Measurements from ENCODE around the gene SLC35E3.

DNA sequence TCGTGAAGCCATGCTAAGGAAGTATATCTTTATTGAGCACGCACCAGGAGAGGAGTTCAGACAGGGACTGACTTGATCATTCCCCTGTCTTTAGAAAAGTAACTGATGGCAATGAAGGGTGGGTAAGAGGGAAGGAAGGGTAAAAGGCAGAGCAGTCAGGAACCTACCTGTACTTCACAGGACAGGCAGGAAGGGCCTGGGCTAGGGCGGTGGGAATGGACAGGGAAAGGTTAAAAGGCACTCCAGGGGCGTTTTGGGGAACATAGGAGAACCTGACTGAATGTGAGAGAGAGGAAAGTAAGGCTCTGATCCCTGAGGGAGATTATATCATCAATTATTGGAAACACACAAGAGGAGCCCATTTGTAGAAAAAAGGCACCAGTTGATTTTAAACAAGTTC, 3.9 kb downstream of the SLC35E3 start:
- TF ChIP-seq, protein P1, sequence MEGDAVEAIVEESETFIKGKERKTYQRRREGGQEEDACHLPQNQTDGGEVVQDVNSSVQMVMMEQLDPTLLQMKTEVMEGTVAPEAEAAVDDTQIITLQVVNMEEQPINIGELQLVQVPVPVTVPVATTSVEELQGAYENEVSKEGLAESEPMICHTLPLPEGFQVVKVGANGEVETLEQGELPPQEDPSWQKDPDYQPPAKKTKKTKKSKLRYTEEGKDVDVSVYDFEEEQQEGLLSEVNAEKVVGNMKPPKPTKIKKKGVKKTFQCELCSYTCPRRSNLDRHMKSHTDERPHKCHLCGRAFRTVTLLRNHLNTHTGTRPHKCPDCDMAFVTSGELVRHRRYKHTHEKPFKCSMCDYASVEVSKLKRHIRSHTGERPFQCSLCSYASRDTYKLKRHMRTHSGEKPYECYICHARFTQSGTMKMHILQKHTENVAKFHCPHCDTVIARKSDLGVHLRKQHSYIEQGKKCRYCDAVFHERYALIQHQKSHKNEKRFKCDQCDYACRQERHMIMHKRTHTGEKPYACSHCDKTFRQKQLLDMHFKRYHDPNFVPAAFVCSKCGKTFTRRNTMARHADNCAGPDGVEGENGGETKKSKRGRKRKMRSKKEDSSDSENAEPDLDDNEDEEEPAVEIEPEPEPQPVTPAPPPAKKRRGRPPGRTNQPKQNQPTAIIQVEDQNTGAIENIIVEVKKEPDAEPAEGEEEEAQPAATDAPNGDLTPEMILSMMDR (conservative IDR thresholded peaks at IDR 0.05 in 1 of 2, IDR thresholded peaks at IDR 0.05 in 1 of 2; ENCODE audit: low read depth in 1 of 2, low read length in 2 of 2), result no peak
- TF ChIP-seq EZH2 (IDR thresholded peaks at IDR 0.05; ENCODE audit: low read length, missing control alignments), result no peak

All from fibroblast of lung (primary cell).